Motor neuron (in vitro differentiated cells): ENCODE data around the gene LIMD2. TPM values are rescaled to one million over a fixed set of nuclear protein-coding genes. Genes with fewer than 3 reads are reported as not detected.
A peak's percentile ranks its signal among the peaks of the same experiment; 100 is the strongest.

Source experiments
- ATAC-seq, 8 experiments: fragments of 200-7000 bp; cut with Tn5 transposase; replicated peaks in 6 of 8; 2 replicates each; pipeline ENCODE4 v1.8.0; 2021; ENCODE audit warnings: mild to moderate bottlenecking in 8 of 8, moderate library complexity in 8 of 8
- H3K27ac ChIP-seq, 2 donors: fragments of 250-450 bp; sonication (Bioruptor Pico); 2 replicates each; pipeline ENCODE4 v1.9.0; 2021; ENCODE audit warnings: antibody characterized with exemption in 2 of 2, mild to moderate bottlenecking in 2 of 2, moderate library complexity in 1 of 2
- H3K4me1 ChIP-seq, 2 donors: fragments of 250-450 bp; sonication (Bioruptor Pico); replicated peaks in 1 of 2; 2 replicates each; pipeline ENCODE4 v1.6.1; 2021; ENCODE audit warnings: antibody characterized with exemption in 2 of 2, mild to moderate bottlenecking in 2 of 2, moderate library complexity in 1 of 2
- H3K4me3 ChIP-seq, 5 donors: fragments of 250-450 bp; sonication (Bioruptor Pico); 2 replicates each; pipeline ENCODE4 v1.9.0; 2021; ENCODE audit warnings: antibody characterized with exemption in 5 of 5, mild to moderate bottlenecking in 5 of 5, moderate library complexity in 4 of 5
- WGBS, 10 experiments: fragments of 450-650 bp; shearing (Covaris generic); methylation state at CpG; one replicate each; pipeline ENCODE4 v1.0.0; 2022; 5-methylcytosine and 5-hydroxymethylcytosine counted together
- in situ Hi-C, 9 experiments: fragments of 400-800 bp; cut with MboI; loops; one replicate each; pipeline ENCODE4 v1.15.0; 2021; ENCODE audit warnings: low sequenced_read_pairs in 9 of 9, low pct_unique_long_range_greater_than_20kb in 2 of 9; ENCODE audit not compliant: unreplicated experiment in 9 of 9
- total RNA-seq, 8 experiments: library from RNA; unstranded; fragments of 300-600 nt; gene quantifications; 2 replicates each; pipeline versions ENCODE4 v1.2.3 to v1.2.4, GENCODE V29; 2022

LIMD2 gene
- total RNA-seq, 8 experiments from 2014 or later, result 0.97 to 64.4 (median 17.8) TPM

DNA sequence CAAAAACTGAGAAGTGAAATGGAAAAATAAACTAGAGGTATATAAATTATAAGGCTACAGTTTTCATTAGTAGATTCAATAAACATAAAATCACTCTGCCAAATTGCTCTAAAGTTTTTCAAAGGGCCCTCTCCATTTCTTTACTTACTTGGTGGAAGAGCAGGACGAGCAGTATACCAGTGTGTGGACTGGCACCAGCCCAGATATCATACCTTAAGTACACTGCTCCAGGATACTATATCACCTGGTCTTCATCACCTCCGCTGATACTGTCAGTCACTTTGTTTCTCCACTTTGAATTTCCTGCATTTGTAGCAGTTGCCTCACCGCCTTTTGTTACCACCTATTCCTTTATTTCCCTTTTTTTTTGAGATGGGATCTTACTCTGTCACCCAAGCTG, 40.1 kb downstream of the LIMD2 start:
- Histone ChIP-seq H3K27ac (no peak overlapping the region), H3K4me1 (no peaks in the 10 kb centered on the region), H3K4me3 (no peak overlapping the region)
- WGBS, 10 experiments, result 71 to 100% (median 92%) methylated on average over 1 to 3 of the region's 3 CpGs; no CpG with 5 or more reads in 1 of the 10 experiments
- in situ Hi-C loops, result no loop called here
- ATAC-seq, result no peak

DNA sequence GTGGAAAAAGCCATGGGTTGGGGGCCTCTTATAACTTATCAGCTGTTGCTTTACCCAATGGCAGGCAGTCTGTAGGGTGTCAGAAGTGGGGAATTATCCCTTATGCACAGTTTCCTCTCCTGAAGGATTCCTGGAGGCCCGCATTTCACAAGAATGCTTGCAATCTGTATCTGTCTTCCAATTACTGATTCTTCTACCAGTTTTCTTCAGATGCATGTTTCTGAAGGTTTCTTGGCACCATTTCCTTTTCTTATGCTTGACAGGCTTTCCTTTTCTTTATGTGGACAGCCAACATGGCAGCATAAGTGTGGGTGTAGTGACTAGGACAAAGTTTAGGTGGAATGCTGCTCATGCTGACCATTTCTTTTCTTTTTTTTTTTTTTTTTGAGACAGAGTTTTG, 41.6 kb downstream of the LIMD2 start:
- in situ Hi-C loops, result no loop called here
- no peaks in the 10 kb centered on the region for H3K4me1 ChIP-seq
- H3K27ac ChIP-seq, result no peak overlapping the region
- no peak overlapping the region for H3K4me3 ChIP-seq
- WGBS, 10 experiments, result 13 to 100% (median 44%) methylated on average over 1 of the region's 1 CpG; no CpG with 5 or more reads in 5 of the 10 experiments
- ATAC-seq, result no peak

DNA sequence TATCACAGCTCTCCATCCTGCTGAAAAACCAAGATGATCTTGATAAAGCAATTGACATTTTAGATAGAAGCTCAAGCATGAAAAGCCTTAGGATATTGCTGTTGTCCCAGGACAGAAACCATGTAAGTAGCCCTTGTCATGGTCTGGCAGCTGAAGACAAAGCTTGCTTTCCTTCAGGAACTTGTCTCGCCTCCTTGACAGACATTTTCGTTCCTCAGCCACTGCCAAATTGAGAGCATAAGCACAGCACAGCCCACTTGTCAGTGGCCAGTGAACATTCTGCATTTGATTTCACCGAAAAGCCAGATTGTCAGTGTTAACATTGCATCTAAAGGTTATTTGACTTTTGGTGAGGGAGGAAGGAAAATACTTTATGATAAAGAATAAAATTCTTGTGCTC, 42.1 kb downstream of the LIMD2 start:
- ATAC-seq, result no peak
- H3K4me3 ChIP-seq, result no peak overlapping the region
- no peaks in the 10 kb centered on the region for H3K4me1 ChIP-seq
- H3K27ac ChIP-seq, result no peak overlapping the region
- in situ Hi-C loops, result no loop called here
- 17 to 100% (median 94%) methylated on average over 1 to 3 of the region's 3 CpGs; no CpG with 5 or more reads in 1 of the 10 experiments for WGBS, 10 experiments

DNA sequence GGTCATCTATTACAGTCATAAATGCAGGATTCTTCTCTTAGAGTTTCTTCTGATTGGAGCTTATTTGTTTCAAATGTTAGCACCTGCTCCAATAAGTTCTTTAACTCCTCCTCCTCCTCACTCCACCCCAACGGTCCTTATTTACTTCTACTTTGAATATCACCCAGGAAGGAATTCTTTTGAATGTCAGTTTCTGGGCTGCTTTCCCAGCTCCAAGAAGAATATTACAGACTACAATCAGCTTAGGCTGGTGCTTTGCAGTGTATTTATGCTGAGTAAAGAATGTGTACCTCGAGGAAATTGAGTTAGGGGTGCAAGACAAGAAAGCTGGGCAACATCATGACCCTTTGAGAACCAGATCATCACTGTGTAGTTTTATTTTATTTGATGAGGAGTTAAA, 46.9 kb downstream of the LIMD2 start:
- H3K27ac ChIP-seq, result no peak overlapping the region
- ATAC-seq, result peak in 1 of 8 experiments; percentile 39
- in situ Hi-C loops, result no loop called here

DNA sequence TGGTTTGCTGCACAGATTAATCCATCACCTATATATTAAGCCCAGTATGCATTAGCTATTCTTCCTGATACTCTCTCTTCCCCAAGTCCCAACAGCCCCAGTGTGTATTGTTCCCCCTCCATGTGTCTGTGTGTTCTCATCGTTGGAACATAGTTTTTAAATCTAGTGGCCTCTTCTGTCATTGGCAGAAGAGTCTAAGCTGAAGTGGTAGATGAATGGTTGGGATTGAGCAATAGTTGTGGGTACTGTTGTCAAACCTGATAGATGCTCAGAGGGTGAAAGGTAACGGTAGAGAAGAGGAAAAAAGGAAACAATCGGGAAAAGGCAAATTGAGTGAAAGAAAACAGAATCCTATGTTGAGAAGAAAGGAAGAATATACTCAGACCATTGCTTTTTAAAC, 47.8 kb downstream of the LIMD2 start:
- no peak overlapping the region for H3K27ac ChIP-seq
- WGBS, 10 experiments, result 50 to 100% (median 69%) methylated on average over 2 to 3 of the region's 3 CpGs; no CpG with 5 or more reads in 2 of the 10 experiments
- no peaks in the 10 kb centered on the region for H3K4me1 ChIP-seq
- H3K4me3 ChIP-seq, result no peak overlapping the region
- ATAC-seq, result no peak
- in situ Hi-C loops, result no loop called here

More for the DNA sequence above, 46.9 kb downstream of the LIMD2 start:
- H3K4me1 ChIP-seq, result no peaks in the 10 kb centered on the region
- WGBS, 10 experiments, result 11 to 90% (median 63%) methylated on average over 1 to 2 of the region's 2 CpGs
- H3K4me3 ChIP-seq, result no peak overlapping the region

DNA sequence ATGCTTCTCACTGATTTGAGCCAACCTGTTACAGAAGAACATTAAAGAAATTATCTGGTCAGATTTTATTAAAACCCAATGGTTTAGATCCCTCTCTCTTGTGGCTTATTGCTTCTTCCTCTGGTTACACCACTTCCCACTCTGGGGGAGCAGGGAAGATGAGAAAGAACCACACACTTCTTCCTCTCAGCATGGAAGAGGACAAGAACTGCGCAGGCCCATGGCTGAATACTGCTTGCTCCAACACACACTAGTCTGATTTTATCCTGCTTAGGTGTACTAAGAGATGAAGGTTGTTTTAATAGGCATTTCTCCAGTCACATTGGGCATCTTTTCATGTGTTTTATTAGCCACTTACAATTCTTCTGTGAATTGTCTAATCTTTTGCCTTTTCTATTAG, 50.1 kb downstream of the LIMD2 start:
- in situ Hi-C loops, result no loop called here
- Histone ChIP-seq H3K27ac (no peak overlapping the region), H3K4me3 (no peak overlapping the region), H3K4me1 (no peaks in the 10 kb centered on the region)
- ATAC-seq, result no peak
- 80 to 100% (median 100%) methylated on average over 1 of the region's 1 CpG; no CpG with 5 or more reads in 4 of the 10 experiments for WGBS, 10 experiments

DNA sequence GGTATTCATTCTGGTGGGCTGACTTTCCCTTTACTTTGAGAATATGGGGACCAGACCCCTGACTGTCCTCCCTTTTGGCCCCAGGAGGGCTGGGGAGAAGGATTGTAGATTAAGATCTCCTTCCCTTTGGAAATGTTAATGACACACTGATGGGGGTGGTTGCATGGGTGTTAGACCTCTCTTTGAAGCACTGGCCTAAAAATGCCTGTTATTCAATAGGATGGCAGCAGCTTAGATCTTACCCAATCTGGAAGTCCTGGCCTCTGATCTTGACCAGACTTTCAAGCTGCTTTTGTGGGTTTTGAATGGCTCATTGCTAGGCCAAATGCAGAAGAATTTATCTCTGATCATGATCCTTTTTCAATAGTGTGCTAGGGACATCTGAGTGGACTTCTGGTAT, 52.0 kb downstream of the LIMD2 start:
- Histone ChIP-seq H3K4me3 (no peak overlapping the region), H3K4me1 (no peaks in the 10 kb centered on the region), H3K27ac (no peak overlapping the region)
- in situ Hi-C loops, result no loop called here
- ATAC-seq, result no peak

DNA sequence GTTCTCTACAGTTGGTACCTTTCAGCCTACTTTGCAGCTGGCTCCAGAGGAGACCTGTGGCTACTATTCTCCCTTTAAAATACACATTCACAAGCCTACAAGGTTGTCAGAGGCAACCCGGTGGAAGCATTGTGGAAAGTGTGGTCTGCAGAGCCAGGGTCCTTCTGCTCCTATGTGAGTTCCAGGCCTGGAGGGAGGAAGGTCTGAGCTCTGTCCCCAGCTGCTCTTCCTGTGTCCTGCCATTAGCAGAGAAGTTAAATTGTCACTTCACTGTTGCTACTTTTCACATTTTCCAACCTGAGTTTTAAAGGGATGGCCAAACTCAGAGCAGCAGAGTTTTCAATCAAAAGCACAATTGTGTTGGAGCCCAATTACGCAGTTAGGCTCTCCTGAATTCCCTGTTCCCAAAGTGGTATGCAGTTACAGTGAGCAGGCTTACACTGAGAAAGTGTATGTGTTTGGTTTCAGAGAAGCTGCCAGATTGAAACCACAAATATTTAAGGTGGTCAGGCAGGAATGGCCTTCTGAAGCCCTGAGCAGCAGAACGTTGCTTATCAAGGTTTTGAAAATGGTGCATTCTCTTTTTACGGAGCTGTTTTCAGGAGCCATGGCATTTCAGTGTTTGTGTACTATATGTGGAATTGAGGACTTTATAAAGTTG, 52.7 kb downstream of the LIMD2 start:
- in situ Hi-C loops, result no loop called here
- ATAC-seq, result no peak
- H3K4me3 ChIP-seq, result no peak overlapping the region
- no peaks in the 10 kb centered on the region for H3K4me1 ChIP-seq
- no peak overlapping the region for H3K27ac ChIP-seq
- WGBS, 10 experiments, result 61 to 100% (median 88%) methylated on average over 1 to 4 of the region's 4 CpGs; no CpG with 5 or more reads in 1 of the 10 experiments

DNA sequence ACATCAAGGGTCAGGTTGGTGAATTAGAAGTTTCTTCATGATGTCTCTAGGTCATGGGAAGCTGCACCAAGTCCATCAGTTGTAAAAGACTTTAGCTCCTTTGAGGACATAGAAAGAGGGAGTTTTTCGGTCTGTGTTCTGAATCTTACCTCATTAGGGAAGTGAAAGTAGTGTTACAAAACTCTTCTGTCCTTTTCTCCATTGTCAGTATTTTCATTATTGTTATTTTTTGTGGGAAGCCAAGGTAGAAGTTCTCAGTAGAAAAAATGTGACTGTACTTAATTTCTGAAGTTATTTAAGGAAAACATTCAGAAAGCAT, 53.5 kb downstream of the LIMD2 start:
- H3K4me1 ChIP-seq, result no peaks in the 10 kb centered on the region
- WGBS, 10 experiments, result 86 to 100% (median 100%) methylated on average over 1 of the region's 1 CpG; no CpG with 5 or more reads in 5 of the 10 experiments
- H3K4me3 ChIP-seq, result no peak overlapping the region
- no peak for ATAC-seq
- in situ Hi-C loops, result no loop called here
- H3K27ac ChIP-seq, result no peak overlapping the region

Other genes starting within 250 kb of the LIMD2 start
- 1 to 10 TPM in 6 of 8 experiments, under 1 TPM in 2; 0.49 to 3.2 (median 1.4) TPM for gene ACE, start 223.1 kb downstream of the LIMD2 start, total RNA-seq
- gene KCNH6, start 176.8 kb downstream of the LIMD2 start, total RNA-seq, result under 1 TPM in 6 of 8 experiments, not detected in 2; 0.05 to 0.78 (median 0.11) TPM
- 10 to 100 TPM; 31.5 to 79.4 (median 61.1) TPM for gene DCAF7, start 149.6 kb downstream of the LIMD2 start, total RNA-seq
- 10 to 100 TPM; 11.5 to 31.5 (median 22.4) TPM for gene TACO1, start 99.2 kb downstream of the LIMD2 start, total RNA-seq
- gene MAP3K3, start 77.7 kb downstream of the LIMD2 start, total RNA-seq, result 10 to 100 TPM; 11.0 to 25.4 (median 15.1) TPM
- gene STRADA, start 41.7 kb upstream of the LIMD2 start, total RNA-seq, result 10 to 100 TPM; 23.3 to 88.1 (median 33.4) TPM
- 10 to 100 TPM; 44.4 to 93.5 (median 54.2) TPM for gene CCDC47, start 73.5 kb upstream of the LIMD2 start, total RNA-seq
- gene DDX42, start 74.0 kb upstream of the LIMD2 start, total RNA-seq, result 100 to 1,000 TPM in 3 of 8 experiments, 10 to 100 TPM in 5; 62.4 to 169 (median 85.4) TPM
- 100 to 1,000 TPM in 1 of 8 experiments, 10 to 100 TPM in 7; 27.2 to 110 (median 71.3) TPM for gene PSMC5, start 127.3 kb upstream of the LIMD2 start, total RNA-seq
- 10 to 100 TPM; 26.3 to 69.5 (median 38.7) TPM for gene FTSJ3, start 127.5 kb upstream of the LIMD2 start, total RNA-seq
- 100 to 1,000 TPM in 1 of 8 experiments, 10 to 100 TPM in 7; 10.7 to 114 (median 24.8) TPM for gene SMARCD2, start 142.6 kb upstream of the LIMD2 start, total RNA-seq
- under 1 TPM in 1 of 8 experiments, not detected in 7; 0.57 TPM for gene CSH2, start 173.6 kb upstream of the LIMD2 start, total RNA-seq
- not detected for gene GH2, start 181.8 kb upstream of the LIMD2 start, total RNA-seq
- under 1 TPM in 2 of 8 experiments, not detected in 6; 0.24 to 0.46 TPM for gene CSH1, start 196.4 kb upstream of the LIMD2 start, total RNA-seq
- under 1 TPM in 5 of 8 experiments, not detected in 3; 0.14 to 0.45 (median 0.31) TPM for gene CSHL1, start 211.1 kb upstream of the LIMD2 start, total RNA-seq
- gene GH1, start 218.7 kb upstream of the LIMD2 start, total RNA-seq, result not detected
- gene CD79B, start 232.2 kb upstream of the LIMD2 start, total RNA-seq, result 1 to 10 TPM in 3 of 8 experiments, under 1 TPM in 4, not detected in 1; 0.14 to 2.1 (median 0.94) TPM